ENCODE results near the gene SBSN. TPM values are rescaled to one million over a fixed set of nuclear protein-coding genes. Genes with fewer than 3 reads are reported as not detected.

SBSN gene
- total and polyA plus RNA-seq, 2 donors, result 1.5 to 56.1 TPM

DNA sequence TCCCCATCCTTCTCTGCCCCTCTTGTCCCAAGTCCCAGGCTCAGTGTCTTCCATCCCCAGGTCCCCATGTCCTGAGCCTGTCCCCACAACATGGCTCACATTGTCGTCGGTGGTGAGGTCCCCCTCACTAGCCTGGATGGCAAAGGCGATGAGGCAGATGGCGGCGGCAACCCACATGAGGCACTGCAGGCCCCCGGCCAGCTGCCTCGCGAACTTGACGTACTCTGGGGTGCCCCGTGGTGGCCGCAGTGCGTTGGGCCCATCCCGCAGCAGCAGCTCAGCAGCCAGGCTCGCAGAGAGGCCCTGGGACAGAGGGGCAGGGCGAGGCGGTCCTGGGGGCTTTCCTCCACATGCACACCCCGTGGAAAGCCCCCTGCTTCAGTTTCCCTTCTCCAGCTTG lies 34.2 kb upstream of the SBSN start:
- peaks cover 0 to 7% of the 10 kb centered on the region in 2 donors for H3K9me3 ChIP-seq (ENCODE audit: control insufficient read depth in 2 of 2, insufficient read depth in 1 of 2, low read length in 1 of 2)
- H3K36me3 ChIP-seq (ENCODE audit: control insufficient read depth in 2 of 2, insufficient read depth in 2 of 2, low read length in 1 of 2), result no peaks in the 10 kb centered on the region
- WGBS, result 70% methylated on average over 17 of the region's 17 CpGs
- H3K27me3 ChIP-seq (ENCODE audit: control insufficient read depth in 2 of 2, insufficient read depth in 1 of 2, low read length in 1 of 2), result peaks cover 11 to 42% of the 10 kb centered on the region in 2 donors
- no peak for DNase-seq (ENCODE audit: low read depth in 6 of 9, low spot score in 9 of 9)
- no peak overlapping the region for H3K4me3 ChIP-seq (ENCODE audit: low read length in 2 of 2)
- H3K4me1 ChIP-seq (ENCODE audit: control insufficient read depth in 2 of 2, insufficient read depth in 2 of 2, low read length in 2 of 2), result peaks cover 2 to 7% of the 10 kb centered on the region in 2 donors
- no peak overlapping the region for H3K27ac ChIP-seq (ENCODE audit: low read depth in 1 of 2, low read length in 1 of 2)

DNA sequence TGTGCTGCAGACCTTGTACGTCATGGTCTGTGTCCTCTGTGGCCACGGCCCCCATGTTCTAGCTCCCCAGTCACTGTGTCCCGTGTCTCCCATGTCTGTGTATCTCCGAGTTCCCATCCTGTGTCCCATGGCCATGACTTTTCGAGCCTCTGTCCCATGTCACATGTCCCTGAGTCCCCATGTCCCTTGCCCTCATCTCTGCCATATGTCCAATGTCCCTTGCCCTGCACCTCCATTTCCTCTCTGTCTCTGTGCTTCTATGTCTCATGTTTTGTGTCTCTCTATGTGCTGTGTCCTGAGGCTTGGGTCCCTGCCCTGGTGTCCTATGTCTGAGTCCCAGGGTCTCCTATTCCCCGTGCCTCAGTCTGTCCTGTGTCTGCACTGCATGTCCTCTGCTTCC lies 33.3 kb upstream of the SBSN start:
- Histone ChIP-seq H3K27ac (ENCODE audit: low read depth in 1 of 2, low read length in 1 of 2) (no peak overlapping the region), H3K9me3 (ENCODE audit: control insufficient read depth in 2 of 2, insufficient read depth in 1 of 2, low read length in 1 of 2) (peaks cover 0 to 7% of the 10 kb centered on the region in 2 donors), H3K4me1 (ENCODE audit: control insufficient read depth in 2 of 2, insufficient read depth in 2 of 2, low read length in 2 of 2) (peaks cover 2 to 7% of the 10 kb centered on the region in 2 donors), H3K36me3 (ENCODE audit: control insufficient read depth in 2 of 2, insufficient read depth in 2 of 2, low read length in 1 of 2) (no peaks in the 10 kb centered on the region), H3K4me3 (ENCODE audit: low read length in 2 of 2) (no peak overlapping the region), H3K27me3 (ENCODE audit: control insufficient read depth in 2 of 2, insufficient read depth in 1 of 2, low read length in 1 of 2) (peaks cover 11 to 49% of the 10 kb centered on the region in 2 donors)
- 88% methylated on average over 6 of the region's 6 CpGs for WGBS
- no peak for DNase-seq (ENCODE audit: low read depth in 6 of 9, low spot score in 9 of 9)

- Histone ChIP-seq H3K27me3 (ENCODE audit: control insufficient read depth in 2 of 2, insufficient read depth in 1 of 2, low read length in 1 of 2) (peaks cover 11 to 54% of the 10 kb centered on the region in 2 donors), H3K36me3 (ENCODE audit: control insufficient read depth in 2 of 2, insufficient read depth in 2 of 2, low read length in 1 of 2) (no peaks in the 10 kb centered on the region), H3K4me1 (ENCODE audit: control insufficient read depth in 2 of 2, insufficient read depth in 2 of 2, low read length in 2 of 2) (peaks cover 2 to 7% of the 10 kb centered on the region in 2 donors), H3K9me3 (ENCODE audit: control insufficient read depth in 2 of 2, insufficient read depth in 1 of 2, low read length in 1 of 2) (peaks cover 0 to 7% of the 10 kb centered on the region in 2 donors), H3K27ac (ENCODE audit: low read depth in 1 of 2, low read length in 1 of 2) (no peak overlapping the region), H3K4me3 (ENCODE audit: low read length in 2 of 2) (no peak overlapping the region)
- WGBS, result 64% methylated on average over 6 of the region's 6 CpGs
- DNase-seq (ENCODE audit: low read depth in 6 of 9, low spot score in 9 of 9), result no peak
Observed at GRCh38 chr19:35560677-35561076, 32.6 kb upstream of the SBSN start.

GRCh38 chr19:35560271-35560670 lies 32.2 kb upstream of the SBSN start:
- Histone ChIP-seq H3K27ac (ENCODE audit: low read depth in 1 of 2, low read length in 1 of 2) (no peak overlapping the region), H3K27me3 (ENCODE audit: control insufficient read depth in 2 of 2, insufficient read depth in 1 of 2, low read length in 1 of 2) (peaks cover 11 to 57% of the 10 kb centered on the region in 2 donors), H3K4me1 (ENCODE audit: control insufficient read depth in 2 of 2, insufficient read depth in 2 of 2, low read length in 2 of 2) (peaks cover 2 to 7% of the 10 kb centered on the region in 2 donors), H3K9me3 (ENCODE audit: control insufficient read depth in 2 of 2, insufficient read depth in 1 of 2, low read length in 1 of 2) (peaks cover 0 to 7% of the 10 kb centered on the region in 2 donors), H3K4me3 (ENCODE audit: low read length in 2 of 2) (no peak overlapping the region), H3K36me3 (ENCODE audit: control insufficient read depth in 2 of 2, insufficient read depth in 2 of 2, low read length in 1 of 2) (no peaks in the 10 kb centered on the region)
- DNase-seq (ENCODE audit: low read depth in 6 of 9, low spot score in 9 of 9), result no peak
- 93% methylated on average over 18 of the region's 18 CpGs for WGBS

GRCh38 chr19:35559781-35560180 lies 31.7 kb upstream of the SBSN start:
- H3K4me3 ChIP-seq (ENCODE audit: low read length in 2 of 2), result no peak overlapping the region
- 91% methylated on average over 23 of the region's 23 CpGs for WGBS
- H3K9me3 ChIP-seq (ENCODE audit: control insufficient read depth in 2 of 2, insufficient read depth in 1 of 2, low read length in 1 of 2), result peaks cover 0 to 7% of the 10 kb centered on the region in 2 donors
- no peak overlapping the region for H3K27ac ChIP-seq (ENCODE audit: low read depth in 1 of 2, low read length in 1 of 2)
- peaks cover 11 to 59% of the 10 kb centered on the region in 2 donors for H3K27me3 ChIP-seq (ENCODE audit: control insufficient read depth in 2 of 2, insufficient read depth in 1 of 2, low read length in 1 of 2)
- H3K36me3 ChIP-seq (ENCODE audit: control insufficient read depth in 2 of 2, insufficient read depth in 2 of 2, low read length in 1 of 2), result no peaks in the 10 kb centered on the region
- H3K4me1 ChIP-seq (ENCODE audit: control insufficient read depth in 2 of 2, insufficient read depth in 2 of 2, low read length in 2 of 2), result peaks cover 2 to 7% of the 10 kb centered on the region in 2 donors
- no peak for DNase-seq (ENCODE audit: low read depth in 6 of 9, low spot score in 9 of 9)

- H3K9me3 ChIP-seq (ENCODE audit: control insufficient read depth in 2 of 2, insufficient read depth in 1 of 2, low read length in 1 of 2), result peaks cover 0 to 7% of the 10 kb centered on the region in 2 donors
- peaks cover 2 to 7% of the 10 kb centered on the region in 2 donors for H3K4me1 ChIP-seq (ENCODE audit: control insufficient read depth in 2 of 2, insufficient read depth in 2 of 2, low read length in 2 of 2)
- H3K4me3 ChIP-seq (ENCODE audit: low read length in 2 of 2), result no peak overlapping the region
- H3K27ac ChIP-seq (ENCODE audit: low read depth in 1 of 2, low read length in 1 of 2), result no peak overlapping the region
- peaks cover 11 to 60% of the 10 kb centered on the region in 2 donors for H3K27me3 ChIP-seq (ENCODE audit: control insufficient read depth in 2 of 2, insufficient read depth in 1 of 2, low read length in 1 of 2)
- 73% methylated on average over 11 of the region's 11 CpGs for WGBS
- no peak for DNase-seq (ENCODE audit: low read depth in 6 of 9, low spot score in 9 of 9)
- H3K36me3 ChIP-seq (ENCODE audit: control insufficient read depth in 2 of 2, insufficient read depth in 2 of 2, low read length in 1 of 2), result no peaks in the 10 kb centered on the region
Observed at GRCh38 chr19:35559281-35559659, 31.2 kb upstream of the SBSN start.

DNA sequence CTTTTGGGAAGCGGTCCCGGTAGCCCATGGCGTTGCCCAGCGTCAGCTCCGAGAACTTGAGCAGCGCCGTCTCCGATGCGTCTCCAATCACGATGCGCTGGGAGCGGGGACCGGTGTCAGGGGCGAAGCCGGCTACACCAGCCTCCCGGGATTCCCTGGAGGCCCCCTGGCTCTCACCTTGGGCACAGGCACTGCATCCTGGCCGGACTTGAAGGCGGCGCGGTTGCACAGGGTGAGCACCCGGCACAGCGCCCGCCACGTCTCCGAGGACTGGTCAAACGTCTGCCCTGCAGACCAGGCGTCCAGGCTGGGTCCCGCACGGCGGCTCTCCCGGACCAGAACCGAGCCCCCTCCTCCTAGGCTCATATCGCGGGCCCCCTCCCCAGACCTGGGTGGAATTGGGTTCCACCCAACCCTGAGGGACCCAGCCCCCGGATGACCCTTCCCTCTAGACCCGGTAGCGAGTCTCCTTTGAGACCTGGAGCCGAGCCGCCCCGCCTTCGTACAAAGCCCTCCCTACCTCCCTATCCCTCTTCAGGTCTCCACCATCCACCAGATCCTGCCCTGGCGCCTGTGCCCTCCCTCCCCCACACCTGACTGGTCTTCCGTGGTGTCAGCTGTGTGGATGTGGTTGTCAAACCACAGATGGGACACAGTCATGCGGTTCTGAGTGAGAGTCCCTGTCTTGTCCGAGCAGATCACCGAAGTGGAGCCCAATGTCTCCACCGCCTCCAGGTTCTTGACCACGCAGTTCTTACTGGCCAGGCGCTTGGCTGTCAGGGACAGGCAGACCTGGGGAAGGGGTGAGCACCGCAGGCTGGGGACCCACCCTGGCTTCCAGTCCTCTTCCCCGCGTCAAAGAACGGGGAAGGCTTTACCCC lies 30.5 kb upstream of the SBSN start:
- peaks cover 11 to 60% of the 10 kb centered on the region in 2 donors for H3K27me3 ChIP-seq (ENCODE audit: control insufficient read depth in 2 of 2, insufficient read depth in 1 of 2, low read length in 1 of 2)
- H3K4me1 ChIP-seq (ENCODE audit: control insufficient read depth in 2 of 2, insufficient read depth in 2 of 2, low read length in 2 of 2), result peaks cover 2 to 7% of the 10 kb centered on the region in 2 donors
- no peak overlapping the region for H3K4me3 ChIP-seq (ENCODE audit: low read length in 2 of 2)
- no peak for DNase-seq (ENCODE audit: low read depth in 6 of 9, low spot score in 9 of 9)
- WGBS, result 44% methylated on average over 53 of the region's 53 CpGs
- H3K36me3 ChIP-seq (ENCODE audit: control insufficient read depth in 2 of 2, insufficient read depth in 2 of 2, low read length in 1 of 2), result no peaks in the 10 kb centered on the region
- H3K27ac ChIP-seq (ENCODE audit: low read depth in 1 of 2, low read length in 1 of 2), result no peak overlapping the region
- peaks cover 0 to 7% of the 10 kb centered on the region in 2 donors for H3K9me3 ChIP-seq (ENCODE audit: control insufficient read depth in 2 of 2, insufficient read depth in 1 of 2, low read length in 1 of 2)

DNA sequence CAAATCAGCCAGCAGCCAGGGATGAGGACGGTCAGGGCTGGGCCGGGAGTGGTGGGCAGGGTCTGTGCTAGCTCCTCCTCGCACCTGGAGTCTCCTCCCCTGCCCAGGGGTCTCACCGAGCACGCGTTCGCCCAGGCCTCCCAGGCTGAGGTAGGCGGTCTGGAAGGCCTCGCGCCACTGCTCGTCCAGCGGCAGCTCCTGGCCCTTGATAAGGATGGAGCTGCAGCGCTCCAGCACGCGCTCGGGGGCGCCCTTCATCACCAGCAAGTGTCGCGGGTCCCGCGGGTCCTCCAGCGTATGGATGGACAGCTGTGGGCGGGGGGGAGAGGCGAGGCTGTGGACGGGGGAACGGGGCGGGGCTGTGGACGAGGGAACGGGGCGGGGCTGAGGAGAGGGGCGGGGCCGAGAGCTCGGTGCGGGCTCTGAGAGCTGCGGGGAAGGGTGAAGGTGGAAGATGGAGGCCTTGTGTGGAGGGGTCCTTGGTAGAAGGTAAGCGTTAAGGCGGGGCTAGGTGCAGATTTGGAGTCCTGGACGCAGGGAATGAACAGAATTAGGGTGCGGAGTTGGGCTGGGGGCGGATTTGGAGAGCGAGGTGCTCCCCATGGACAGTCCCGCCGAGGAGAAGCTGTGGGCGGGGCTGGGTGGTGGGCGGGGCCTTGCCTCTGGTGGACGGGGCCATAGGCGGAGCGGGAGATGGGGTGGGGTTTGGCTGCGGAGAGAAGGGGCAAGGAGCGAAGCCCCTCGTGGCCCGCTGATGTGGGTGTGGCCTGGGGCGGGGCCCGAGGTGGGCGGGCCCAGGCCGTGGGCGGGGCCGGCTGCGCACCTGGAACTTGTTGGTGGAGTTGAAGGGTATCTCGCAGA lies 29.7 kb upstream of the SBSN start:
- peak in 2 of 9 donors; percentile 28 to 41 for DNase-seq (ENCODE audit: low read depth in 6 of 9, low spot score in 9 of 9)
- Histone ChIP-seq H3K27me3 (ENCODE audit: control insufficient read depth in 2 of 2, insufficient read depth in 1 of 2, low read length in 1 of 2) (peaks cover 11 to 60% of the 10 kb centered on the region in 2 donors), H3K9me3 (ENCODE audit: control insufficient read depth in 2 of 2, insufficient read depth in 1 of 2, low read length in 1 of 2) (peaks cover 0 to 7% of the 10 kb centered on the region in 2 donors), H3K27ac (ENCODE audit: low read depth in 1 of 2, low read length in 1 of 2) (no peak overlapping the region), H3K4me3 (ENCODE audit: low read length in 2 of 2) (peak overlapping the region in 1 of 2 donors; percentile 19), H3K36me3 (ENCODE audit: control insufficient read depth in 2 of 2, insufficient read depth in 2 of 2, low read length in 1 of 2) (no peaks in the 10 kb centered on the region), H3K4me1 (ENCODE audit: control insufficient read depth in 2 of 2, insufficient read depth in 2 of 2, low read length in 2 of 2) (peaks cover 2 to 7% of the 10 kb centered on the region in 2 donors)
- WGBS, result 8% methylated on average over 60 of the region's 60 CpGs

Measured in thymus (tissue), 11 donors.